NCI-H1105 (cell line): ENCODE measurements around the gene PHACTR1.

Experiments used
- DNase-seq: peaks from one replicate; lab custom pipeline; 2025; lab: John Stamatoyannopoulos, UW

The PHACTR1 gene

DNA sequence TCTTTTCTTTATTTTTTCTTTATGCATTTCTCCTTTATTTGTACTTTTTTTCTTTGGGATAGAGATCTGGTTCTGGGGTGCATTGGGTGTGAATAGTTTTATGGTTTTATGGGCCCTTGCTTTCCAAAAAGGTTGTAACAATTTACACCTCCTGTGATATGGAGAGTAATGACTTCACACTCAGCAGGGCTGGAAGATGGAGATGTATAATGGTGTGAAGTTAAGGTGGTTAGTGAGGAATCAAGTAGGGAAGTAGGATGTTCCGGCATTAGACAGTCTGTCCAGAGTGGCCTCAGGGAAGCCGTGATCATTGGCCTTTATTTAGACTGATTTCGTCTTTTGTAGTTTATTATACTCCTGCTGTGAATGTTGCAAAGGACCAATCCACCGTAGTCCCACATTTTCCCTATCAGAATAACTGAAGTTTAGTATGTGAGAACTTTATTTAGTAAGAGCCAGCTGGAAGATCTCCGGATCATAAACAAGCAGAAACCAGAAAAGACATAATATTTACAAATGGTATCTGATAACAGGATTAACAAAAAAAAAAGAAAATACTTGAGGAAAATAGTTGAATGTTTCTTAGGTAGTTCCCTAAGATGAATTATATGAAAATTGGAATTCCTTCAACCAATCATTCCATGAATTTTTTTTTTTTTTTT is 356.2 kb downstream of the PHACTR1 start:
- no peak for DNase-seq

- no peak for DNase-seq
Measured at GRCh38 chr6:13074415-13075140, 358.0 kb downstream of the PHACTR1 start.

DNA sequence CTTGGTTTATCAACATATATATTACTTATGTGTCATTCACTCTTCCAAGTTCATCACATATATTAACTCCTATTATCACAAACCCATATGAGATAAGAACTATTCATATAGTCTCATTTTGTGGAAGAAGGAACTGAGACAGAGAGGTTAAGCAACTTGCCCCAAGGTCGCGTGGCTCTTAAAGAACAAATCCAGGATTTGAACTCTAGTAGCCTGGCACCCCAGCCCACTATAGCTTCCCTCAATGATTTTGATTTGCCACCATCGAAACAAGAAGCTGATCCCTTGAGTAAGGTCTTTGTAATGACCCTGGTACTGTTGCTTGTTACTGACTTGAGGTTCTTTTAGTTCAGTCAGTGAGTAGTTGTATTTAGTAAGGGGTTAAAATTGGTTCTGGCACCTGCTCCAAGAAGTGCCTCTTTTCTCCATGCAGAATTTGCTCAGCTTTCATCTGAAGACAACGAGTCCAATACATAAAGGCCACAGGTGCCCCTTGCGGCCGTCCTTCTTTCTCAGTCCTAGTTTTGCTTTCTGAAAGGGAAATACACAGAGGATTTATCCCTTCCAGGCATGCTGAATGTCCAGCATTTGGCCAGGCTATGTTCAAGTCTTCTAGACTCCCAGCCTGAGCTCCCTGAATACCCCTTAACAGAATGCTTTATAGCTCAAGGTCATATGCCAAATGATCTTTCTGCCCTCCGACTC is 358.7 kb downstream of the PHACTR1 start:
- no peak for DNase-seq

- DNase-seq, result no peak
Measured at GRCh38 chr6:13076575-13076974, 360.0 kb downstream of the PHACTR1 start.

DNA sequence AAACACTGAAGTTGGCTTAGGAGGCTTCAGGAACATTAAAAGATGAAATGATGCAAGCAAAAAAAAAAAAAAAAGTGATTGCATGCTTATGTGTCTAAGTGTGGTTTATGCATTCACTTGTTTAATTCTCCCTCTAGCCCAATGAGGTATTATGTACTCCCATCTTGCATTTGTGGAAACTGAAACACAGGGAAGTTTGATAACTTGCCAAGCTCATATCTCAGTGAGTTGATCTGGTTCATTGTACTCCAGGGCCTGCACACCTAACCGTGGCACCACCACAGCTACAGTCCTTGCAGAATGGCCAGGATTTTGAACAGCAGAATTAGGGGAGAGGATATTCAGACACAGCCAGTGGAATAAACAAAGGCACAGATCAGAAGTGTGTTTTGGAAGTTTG is 360.6 kb downstream of the PHACTR1 start:
- no peak for DNase-seq

- no peak for DNase-seq
Measured at GRCh38 chr6:13079096-13079723, 362.6 kb downstream of the PHACTR1 start.

DNA sequence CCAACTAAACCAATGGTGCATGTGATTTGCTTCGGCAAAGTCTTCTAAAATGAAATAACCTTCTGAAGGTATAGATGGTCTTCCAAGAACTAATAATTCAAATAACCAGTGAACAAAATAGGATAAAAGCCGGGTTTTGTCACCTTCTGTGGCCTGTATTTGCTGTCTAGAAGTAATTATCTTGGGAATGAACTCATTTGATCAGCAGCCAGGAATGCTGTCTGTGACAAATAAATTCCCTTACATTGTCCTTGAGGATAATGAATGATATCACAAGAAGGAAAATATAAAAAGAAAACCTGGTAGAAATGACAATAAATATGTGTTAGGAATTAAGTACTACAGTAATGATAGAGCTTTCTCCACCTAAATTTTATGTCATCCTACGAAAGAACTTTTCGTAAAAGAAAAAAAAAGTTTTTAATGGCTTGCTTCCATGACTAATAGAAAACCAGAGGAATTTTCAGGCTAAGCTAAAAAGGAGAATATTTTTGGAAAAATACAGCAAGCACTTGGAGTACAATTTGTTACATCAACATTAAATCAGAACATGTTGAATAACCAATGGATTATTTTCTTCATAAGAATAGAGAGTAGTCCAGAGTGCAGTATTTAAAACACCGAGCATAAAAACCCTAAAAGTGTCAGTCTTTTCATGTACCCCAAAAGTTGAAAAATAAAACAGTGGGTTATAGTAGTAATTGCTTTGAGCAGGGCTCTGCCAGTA is 364.1 kb downstream of the PHACTR1 start:
- no peak for DNase-seq

GRCh38 chr6:13081189-13081563 is 364.6 kb downstream of the PHACTR1 start:
- no peak for DNase-seq

- no peak for DNase-seq
Measured at GRCh38 chr6:13089296-13089994, 372.9 kb downstream of the PHACTR1 start.

GRCh38 chr6:13091192-13091591 is 374.6 kb downstream of the PHACTR1 start:
- no peak for DNase-seq

GRCh38 chr6:13094781-13095425 is 378.3 kb downstream of the PHACTR1 start:
- DNase-seq, result no peak

- DNase-seq, result no peak
Measured at GRCh38 chr6:13096084-13096483, 379.5 kb downstream of the PHACTR1 start.

- no peak for DNase-seq
Measured at GRCh38 chr6:13097454-13097853, 380.9 kb downstream of the PHACTR1 start.

DNA sequence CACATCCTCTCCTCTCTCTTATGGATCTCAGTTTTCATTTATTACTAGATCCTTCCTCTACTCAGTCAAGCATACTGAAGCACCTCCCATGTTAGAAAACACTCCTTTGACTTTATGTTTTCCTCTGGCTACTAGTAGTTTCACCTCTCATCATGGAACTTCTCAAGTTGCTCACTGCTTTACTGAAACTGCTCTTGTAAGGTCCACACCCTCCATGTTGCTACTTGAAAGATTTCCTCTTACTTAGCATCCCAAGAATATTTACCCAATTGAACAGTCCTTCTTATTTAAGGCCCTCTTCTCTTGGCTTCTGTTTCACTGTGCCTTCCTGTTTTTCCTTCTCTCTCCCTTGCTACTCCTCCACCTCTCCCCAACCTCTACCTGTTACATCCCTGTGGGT is 381.4 kb downstream of the PHACTR1 start:
- no peak for DNase-seq

GRCh38 chr6:13098793-13099570 is 382.4 kb downstream of the PHACTR1 start:
- no peak for DNase-seq

GRCh38 chr6:13099771-13100170 is 383.2 kb downstream of the PHACTR1 start:
- no peak for DNase-seq

DNA sequence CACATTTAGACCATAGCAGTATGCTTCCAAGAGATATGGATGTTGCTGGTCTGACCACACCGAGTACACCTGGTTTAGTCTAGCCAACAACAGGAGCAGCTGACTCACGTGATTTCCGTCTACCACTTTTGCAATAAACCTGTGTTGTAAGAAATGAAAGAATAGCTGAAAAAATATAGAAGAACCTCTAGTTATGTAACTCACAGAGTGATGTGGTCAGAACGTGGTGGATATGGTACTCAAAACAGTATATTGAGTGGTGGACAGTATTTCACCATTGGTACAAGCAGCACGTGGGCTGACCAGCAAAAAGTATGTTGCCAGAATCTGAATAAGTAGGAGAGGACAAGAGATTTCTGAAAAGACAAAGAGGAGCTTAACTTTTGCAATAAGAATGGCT is 384.8 kb downstream of the PHACTR1 start:
- no peak for DNase-seq

DNA sequence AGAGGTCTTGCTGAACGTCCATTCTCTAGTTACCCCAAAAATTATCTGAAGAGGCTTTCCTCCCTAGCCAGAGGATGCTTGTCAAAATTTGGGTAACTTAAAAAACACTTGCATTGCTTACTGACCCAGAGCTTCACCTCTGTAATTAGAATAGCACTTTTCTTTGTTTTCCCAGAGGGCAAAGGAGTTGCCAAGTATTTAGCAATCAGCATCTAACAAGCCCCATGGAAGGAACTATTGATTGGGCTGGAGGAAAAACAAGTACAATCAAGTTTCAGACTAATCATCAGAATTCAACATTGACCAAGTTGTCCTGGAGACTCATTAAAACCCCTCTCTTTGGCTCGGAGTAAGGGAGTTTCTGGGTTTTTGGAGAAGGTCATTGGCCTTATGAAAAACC is 385.4 kb downstream of the PHACTR1 start:
- DNase-seq, result no peak

DNA sequence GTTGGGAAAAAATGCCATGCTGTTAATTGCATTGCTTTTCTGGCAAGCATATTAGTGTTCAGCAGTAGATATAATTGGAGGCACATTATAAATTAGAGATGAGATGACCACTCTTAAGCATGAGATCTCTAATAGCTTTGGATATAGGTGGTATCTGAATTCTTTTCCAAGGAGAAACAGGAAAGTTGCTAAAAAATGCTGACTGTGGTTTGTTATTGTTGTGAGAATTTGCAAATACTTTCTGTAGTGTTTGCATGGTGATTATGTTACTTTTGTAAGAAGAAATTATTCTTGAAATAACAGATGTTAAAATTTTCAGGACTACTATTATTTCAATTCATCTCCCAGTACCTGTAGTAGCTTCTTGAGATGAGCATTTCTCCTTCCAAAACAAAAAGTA is 386.6 kb downstream of the PHACTR1 start:
- no peak for DNase-seq

DNA sequence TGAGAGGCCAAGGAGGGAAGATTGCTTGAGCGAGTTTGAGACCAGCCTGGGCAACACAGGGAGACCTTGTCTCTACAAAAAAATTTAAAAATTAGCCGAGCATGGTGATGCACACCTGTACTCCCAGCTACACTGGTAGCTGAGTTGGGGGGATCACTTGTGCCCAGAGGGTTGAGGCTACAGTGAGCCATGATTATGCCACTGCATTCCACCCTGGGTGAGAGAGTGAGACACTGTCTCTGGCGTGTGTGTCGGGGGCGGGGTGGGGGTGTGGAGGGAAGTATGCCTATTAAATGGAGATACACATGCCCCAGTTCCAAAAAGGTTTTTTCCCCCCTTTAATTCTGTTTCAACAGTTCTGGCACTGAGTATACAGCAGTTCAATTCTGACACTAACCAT is 388.6 kb downstream of the PHACTR1 start:
- no peak for DNase-seq
